ENCODE measurements around the gene AOC2. TPM values are rescaled to one million over a fixed set of nuclear protein-coding genes. Genes with fewer than 3 reads are reported as not detected.
A peak's percentile ranks its signal among the peaks of the same experiment; 100 is the strongest.

AOC2 gene
- total and polyA plus RNA-seq, 2 of the 13 experiments (the other 11 are each of a cell fraction or from before 2014, with no cell fraction given) = 1.2 to 3.3 TPM

DNA sequence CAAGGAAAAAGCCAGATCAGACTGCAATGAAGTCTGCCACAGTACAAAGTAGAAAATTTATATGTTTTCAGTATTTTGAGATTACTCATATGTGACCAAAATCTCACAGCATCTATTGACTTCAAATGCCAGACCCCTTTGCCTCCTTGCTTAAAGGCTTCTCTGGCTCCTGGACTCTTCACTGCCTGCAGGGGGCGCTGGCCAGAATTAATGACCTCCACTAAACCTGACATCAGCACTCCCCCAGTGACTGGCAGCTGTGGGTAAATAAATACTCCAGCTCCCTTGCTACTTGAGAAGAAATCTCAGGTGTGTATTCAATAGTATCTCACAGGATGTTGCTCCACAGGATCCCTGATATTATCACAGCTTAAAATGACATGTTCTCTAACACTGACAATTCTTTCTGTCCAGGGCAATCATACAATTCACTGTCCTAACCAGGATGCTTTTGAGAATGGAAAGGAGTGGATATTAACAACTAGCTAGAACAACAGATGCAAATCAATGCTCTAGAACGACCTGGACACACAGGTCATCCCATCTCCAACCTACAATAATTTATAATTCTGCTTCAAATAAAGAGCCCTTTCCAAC lies 24.3 kb upstream of the AOC2 start:
- FAIRE-seq = peak; percentile 72
- TF ChIP-seq, protein P1, sequence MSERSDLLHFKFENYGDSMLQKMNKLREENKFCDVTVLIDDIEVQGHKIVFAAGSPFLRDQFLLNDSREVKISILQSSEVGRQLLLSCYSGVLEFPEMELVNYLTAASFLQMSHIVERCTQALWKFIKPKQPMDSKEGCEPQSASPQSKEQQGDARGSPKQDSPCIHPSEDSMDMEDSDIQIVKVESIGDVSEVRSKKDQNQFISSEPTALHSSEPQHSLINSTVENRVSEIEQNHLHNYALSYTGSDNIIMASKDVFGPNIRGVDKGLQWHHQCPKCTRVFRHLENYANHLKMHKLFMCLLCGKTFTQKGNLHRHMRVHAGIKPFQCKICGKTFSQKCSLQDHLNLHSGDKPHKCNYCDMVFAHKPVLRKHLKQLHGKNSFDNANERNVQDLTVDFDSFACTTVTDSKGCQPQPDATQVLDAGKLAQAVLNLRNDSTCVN (CRISPR knock-in tag; IDR thresholded peaks at IDR 0.05; ENCODE audit: borderline replicate concordance) = no peak
- no peak for TF ChIP-seq SSRP1 (CRISPR knock-in tag; IDR thresholded peaks at IDR 0.05)
- TF ChIP-seq RCOR2 (CRISPR knock-in tag; IDR thresholded peaks at IDR 0.05) = no peak
- no peak for TF ChIP-seq HES4 (CRISPR knock-in tag; IDR thresholded peaks at IDR 0.05; ENCODE audit: borderline replicate concordance)
- TF ChIP-seq ZSCAN9 (CRISPR knock-in tag; IDR thresholded peaks at IDR 0.05; ENCODE audit: borderline replicate concordance) = no peak
- 0 out of 2 replicates have a peak, but pooled peaks have one; percentile 32 for TF ChIP-seq ZNF142 (CRISPR knock-in tag; IDR thresholded peaks at IDR 0.05)
- no peak for TF ChIP-seq ZNF256 (CRISPR knock-in tag; conservative IDR thresholded peaks at IDR 0.05)
- TF ChIP-seq RAD51 (IDR thresholded peaks at IDR 0.05; ENCODE audit: borderline replicate concordance) = no peak
- TF ChIP-seq ZNF766 (CRISPR knock-in tag; IDR thresholded peaks at IDR 0.05; ENCODE audit: borderline replicate concordance) = no peak
- no peak for TF ChIP-seq ZEB1 (IDR thresholded peaks at IDR 0.05; ENCODE audit: insufficient replicate concordance, low read depth)

More for the DNA sequence above, 24.3 kb upstream of the AOC2 start:
- ChIA-PET POLR2A (interaction anchor here (0.6 to 2.3 kb wide), 8 partner anchors 17 to 94 kb away, joined by 3 to 9 read pairs (median 4); partner anchors contain the start of genes CNTD1, COA3, VPS25 and WNK4), CTCF (ENCODE audit: low intra/inter-chr PET ratio, low total read pairs) (interaction anchor here (1.2 to 1.6 kb wide), 3 partner anchors 57 to 118 kb away, joined by 4 to 10 read pairs (median 8); no protein-coding TSS in a partner anchor)
- Histone ChIP-seq H3K4me1 (ENCODE audit: insufficient read depth, low read length) (peaks cover 35% of the 10 kb centered on the region), H3K4me3 (replicated peaks in 1 of 3; ENCODE audit: insufficient read depth in 1 of 3, low read depth in 2 of 3, low read length in 3 of 3) (no peak overlapping the region), H3K4me2 (ENCODE audit: low read depth, low read length) (no peak overlapping the region), H3K27ac (ENCODE audit: extremely low read length, insufficient read depth, low read length) (no peak overlapping the region), H2AFZ (ENCODE audit: low read length) (no peak overlapping the region), H3K9ac (ENCODE audit: insufficient read depth, low read depth, low read length) (no peak overlapping the region), H3K79me2 (ENCODE audit: insufficient read depth, low read length) (peaks cover 20% of the 10 kb centered on the region), H3K9me3 (ENCODE audit: low read length) (no peaks in the 10 kb centered on the region), H3K27me3 (ENCODE audit: control insufficient read depth in 1 of 2, insufficient read depth in 2 of 2, low read length in 2 of 2) (peaks cover 0 to 7% of the 10 kb centered on the region in 2 experiments; a peak in 1 of 5 replicates), H4K20me1 (ENCODE audit: insufficient read depth, low read length) (no peaks in the 10 kb centered on the region), H3K36me3 (replicated peaks in 1 of 2; ENCODE audit: control insufficient read depth in 1 of 2, insufficient read depth in 2 of 2, low read length in 2 of 2) (peaks cover 39 to 62% of the 10 kb centered on the region in 2 experiments)
- ATAC-seq = peak; percentile 67
- intact Hi-C loops (cut with micrococcal nuclease; ENCODE audit: unreplicated experiment) = loop anchor here (1.0 kb wide), 2 partner anchors 99 to 117 kb away; no protein-coding TSS in a partner anchor
- in situ Hi-C loops (cut with HindIII; ENCODE audit: extremely low pct_ligation_motif_present, low pct_unique_long_range_greater_than_20kb) = loop anchor here (10.0 kb wide), 1 partner anchor 105 kb away; no protein-coding TSS in a partner anchor
- 17% methylated on average over 2 of the region's 2 CpGs for WGBS (ENCODE audit: low lambda C conversion rate)
- BruUV-seq (replicated peaks) = no TSS peak
- DNase-seq (ENCODE audit: low spot score) = peak; percentile 88

Measured in HepG2 (cell line).